ENCODE data around the gene GMDS.

GMDS gene

DNA sequence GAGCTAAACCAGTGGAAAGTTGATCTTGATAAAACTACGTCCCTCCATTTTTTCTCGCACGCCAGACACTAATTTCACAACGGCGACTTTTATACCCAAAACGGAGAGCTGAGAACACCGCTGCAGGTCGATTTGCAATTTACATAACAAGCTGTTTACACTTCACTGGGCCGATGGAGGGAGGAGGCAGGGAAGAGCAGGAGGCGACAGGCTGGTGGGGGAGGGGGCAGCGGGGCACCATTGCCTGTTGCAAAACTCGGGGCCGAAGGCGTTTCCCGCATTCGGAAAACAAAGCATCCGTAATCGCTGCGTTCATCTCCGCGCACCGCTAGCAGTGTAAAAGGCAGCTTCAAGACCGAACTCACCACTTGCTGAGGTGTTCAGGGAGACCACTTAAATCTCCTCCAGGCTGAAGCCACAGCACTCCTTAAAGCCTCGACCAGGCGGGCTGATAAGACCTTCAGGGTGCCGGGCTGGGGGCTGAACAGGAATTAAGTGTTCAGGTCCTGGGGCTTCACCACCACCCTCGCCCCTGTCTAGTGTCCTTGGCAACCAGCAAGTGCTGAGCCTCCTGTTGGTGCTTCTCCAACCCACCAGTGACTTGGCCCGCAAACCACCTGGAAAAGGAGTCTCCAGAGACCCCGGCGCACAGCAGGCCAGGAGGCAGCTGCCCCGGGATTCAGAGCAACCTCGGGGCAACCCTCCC lies 637.7 kb downstream of the GMDS start:
- no peak for FAIRE-seq

DNA sequence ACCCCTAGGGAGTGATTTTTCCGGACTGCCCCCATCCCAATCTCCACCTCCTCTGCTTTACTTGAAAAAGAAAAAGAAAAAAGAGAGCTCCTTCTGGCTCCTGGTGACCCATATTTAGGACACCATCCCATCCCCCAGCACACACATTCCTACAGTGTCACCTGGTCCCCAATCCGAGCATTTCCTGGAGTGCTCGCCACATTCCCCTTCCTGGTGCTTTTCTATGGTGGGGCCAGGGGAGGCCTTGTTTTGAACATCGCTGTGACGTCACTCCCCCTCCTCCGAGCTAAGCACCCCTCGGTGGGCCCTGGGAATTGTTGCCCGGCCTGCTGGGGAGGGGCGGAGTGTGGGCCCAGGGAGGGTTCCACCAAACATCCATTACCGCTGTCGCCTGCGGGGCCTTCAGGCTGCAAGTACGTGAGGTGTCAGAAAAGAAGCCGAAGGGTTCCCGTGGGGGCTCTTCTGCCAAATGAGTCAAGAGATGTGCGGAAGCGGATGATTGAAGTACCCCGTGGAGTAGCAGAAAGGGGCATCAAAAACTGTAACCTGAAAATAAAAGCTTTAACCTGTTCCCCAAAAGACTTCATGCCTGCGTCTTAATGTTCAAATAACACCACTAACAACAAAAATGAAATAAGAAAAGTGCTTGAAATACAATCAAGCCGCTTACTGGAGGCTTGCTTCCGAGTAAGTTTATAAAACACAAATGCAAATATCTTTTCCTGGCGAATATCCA lies 638.5 kb downstream of the GMDS start:
- no peak for FAIRE-seq

DNA sequence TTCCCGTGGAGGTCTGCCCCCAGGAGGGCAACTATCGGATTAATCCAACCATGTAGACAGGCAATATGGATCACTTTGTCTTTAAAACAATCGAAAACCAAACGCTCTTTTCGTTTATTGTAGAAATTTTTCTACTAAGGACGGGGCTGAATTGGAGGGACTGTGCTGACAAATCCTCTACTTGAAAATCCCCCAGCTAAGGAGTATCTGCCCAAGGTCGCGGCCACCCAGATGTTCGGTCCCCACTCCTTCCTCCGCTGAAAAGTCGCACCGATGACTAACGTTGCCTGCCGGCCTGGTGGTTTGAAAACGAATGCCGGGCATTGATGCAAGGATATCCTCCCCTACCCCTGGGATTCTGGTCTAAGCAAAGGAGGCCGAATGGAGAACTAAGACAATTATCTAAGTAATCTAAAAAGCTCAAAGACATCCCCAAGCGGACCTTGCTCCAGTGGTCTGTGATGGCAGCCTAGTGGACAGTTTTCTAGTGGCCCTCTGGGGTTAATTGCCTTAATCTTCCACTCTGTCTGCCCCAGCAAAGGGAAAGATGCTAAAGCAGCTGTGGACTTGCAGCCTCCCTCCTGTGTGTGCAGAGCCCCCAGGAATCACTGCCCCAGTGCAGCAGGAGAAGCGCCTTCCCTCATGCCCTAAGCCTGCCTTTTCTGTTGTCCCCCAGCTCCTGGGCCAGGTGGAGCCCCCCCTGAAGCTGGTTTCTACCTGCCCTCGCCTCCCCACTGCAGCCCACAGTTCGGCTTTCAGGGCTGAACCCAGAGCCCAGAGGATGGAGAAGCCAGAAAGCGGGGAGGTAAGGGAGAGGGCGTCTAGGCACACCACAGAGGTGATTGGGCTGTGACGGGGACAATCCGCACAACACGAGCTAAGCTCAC lies 639.3 kb downstream of the GMDS start:
- FAIRE-seq, result no peak

DNA sequence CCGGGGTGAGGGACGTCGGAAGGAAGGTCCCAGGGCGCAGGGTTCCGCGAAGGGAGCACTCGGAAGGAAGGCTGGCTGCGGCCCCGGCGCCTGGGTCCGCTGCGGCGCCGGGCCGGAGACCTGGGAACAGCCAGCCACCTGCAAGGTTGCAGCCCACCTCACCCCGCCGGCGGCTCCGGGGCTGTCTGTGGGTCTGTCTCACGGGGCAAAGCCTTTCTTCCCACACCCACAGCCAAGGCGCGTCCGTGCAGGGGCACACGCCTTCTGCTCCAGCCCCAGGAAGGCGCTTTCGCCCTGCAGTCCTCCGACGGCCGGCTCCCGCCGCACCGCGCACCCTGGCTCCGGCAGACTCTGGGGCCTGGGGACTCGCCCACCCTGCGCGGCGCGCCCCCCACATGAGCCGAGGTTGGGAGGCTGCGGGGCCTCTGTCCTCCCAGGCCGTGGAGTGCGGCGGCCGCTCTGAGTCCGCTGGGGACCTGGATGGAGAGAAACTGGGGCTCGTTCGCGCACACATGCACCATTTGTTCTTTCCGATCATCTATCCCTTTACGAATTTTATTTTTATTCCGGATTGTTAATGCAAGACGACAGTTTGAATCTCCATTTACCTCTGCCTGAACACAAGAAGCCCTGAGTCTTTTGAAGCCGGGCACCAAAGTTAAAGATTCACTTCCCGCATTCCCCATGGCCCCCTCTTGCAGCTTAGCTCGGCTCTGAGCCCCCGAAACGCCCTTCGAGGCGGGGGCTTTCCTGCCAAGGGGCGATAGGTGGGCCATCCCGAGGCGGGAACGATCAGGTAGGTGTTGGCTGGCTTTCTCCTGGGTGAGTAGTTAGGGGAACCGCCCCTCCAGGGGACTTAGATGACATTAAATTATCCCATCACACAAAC lies 640.2 kb downstream of the GMDS start:
- FAIRE-seq, result no peak

DNA sequence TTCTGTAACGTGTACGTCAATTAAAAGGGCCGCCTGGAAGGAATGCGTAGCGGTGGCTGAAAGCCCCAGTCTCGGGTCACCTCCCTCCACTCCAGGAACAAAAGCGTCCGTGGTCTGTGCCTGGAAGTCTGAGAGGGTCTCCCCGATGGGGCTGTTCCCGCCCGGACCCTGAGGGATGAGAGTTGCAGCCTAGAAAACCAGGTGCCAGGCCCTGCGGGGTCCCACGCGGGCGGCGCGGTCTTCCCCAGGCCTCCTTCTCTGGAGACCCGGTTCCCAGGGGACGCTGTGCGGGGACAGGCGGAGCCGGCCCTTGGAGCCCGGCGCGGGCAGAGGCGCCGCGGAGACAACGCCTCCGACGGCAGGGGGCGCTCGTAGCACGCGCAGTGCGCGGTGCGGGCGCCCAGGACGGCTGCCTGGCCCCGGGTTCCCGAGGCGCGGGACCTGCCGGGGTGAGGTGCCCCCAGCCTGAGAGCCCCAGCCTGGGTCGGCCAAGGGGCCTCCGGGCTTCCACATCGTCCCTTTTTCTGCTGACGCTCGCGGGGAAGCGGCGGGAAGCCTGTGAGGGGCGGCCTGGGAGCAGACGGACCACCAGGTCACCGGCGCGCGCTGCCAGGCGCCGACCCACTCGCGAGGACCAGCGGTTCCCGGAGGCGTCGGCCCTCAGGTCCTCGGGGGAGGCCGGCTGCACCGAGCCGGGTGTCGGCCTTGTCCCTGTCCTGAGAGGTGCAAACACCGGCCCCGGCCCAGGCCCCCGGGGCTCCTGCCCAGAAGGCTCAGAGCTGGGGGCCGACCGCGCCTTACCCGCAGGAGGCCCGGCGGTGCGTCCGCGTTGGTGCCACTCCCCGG lies 641.0 kb downstream of the GMDS start:
- no peak for FAIRE-seq

DNA sequence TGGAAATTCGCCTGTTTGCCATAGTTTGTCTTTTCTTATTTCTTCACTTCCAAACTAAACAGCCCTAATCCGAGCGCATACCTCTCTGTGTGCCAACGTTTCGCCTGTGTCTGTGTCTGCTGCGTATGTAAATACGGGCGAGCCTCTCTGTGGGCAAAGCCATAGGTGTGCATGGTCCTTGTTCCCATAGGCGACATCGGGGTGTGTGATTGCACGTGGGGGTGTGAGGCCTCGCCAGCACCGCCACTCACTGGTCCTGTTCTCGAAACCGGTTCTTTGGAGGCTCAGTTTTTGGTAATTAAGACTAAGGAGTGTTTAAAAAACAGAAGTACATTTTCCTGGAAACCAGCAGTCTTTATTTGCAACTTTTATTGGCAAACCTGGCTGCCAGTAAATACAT lies 641.7 kb downstream of the GMDS start:
- no peak for FAIRE-seq

DNA sequence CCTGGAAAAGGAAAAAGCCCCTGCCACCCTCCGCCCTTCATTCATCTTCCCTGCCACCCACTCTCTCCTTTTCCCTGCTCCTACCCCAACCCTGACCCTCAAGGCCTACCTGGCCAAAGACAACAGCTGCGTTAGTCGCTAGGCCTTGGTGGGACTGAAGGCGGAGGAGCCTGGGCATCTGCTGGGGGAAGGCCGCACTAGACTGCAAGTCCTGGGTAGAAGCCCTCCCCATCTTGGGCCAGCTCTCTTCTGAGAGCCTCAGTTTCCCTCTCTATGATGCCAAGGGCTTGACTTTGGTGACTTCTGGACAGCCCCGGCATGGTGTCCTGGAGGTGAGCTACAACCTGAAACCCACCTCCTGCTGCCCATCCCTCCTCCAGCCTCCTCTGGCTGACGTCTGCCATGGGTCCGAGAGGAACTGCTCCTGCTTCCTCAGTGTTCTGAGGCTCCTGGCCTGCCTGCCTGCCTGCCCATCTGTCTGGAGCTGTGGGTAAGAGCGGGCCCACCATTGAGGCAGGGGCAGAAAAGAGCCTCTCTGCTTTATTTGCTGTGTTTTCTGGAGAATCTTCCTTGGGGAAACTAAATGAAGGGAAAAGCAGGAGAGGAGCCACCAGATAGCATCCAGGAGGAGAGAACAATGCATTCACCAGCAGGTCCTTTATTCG lies 643.2 kb downstream of the GMDS start:
- FAIRE-seq, result no peak

DNA sequence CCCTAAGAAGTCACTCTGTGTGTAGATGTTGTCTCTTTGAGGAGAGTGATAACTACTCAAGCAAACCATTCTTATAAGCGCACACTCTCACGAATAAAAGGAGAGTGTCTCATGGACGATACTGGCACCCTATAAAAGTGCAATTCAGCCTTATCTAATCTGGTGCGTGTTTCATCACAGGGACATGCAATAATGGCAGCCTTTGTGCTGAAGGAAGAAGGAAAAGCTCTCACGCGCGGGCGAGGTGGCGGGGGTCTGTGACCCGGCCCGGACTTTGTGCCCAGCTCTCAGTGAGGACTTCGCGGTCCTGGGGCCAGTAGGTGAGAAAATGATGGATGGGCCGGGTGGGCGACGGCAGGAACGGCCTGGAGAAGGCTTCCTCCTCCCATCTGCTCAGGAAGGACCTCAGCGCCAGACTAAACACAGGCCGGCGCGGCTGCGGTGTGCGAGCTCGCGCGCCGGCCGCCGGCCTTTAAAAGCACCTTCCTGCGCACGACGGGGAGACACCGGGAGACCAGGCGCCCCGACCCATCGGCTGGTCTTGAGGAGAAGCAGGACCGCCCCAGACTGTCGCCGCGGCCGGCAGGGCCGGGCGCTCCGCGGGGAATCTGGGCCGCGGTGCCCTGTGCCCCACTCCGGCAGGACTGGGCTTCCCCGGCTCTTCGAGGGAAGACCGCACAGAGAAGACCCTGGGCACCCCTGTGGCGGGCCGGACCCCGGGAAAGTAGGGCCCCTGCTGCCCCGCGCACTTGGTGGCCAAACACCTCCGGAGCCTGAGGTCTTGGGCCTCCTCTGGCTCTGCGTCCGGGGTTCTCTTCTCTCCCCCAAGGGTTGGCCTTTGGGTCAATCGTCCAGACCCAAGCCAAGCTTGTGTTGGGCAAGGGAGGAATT lies 644.0 kb downstream of the GMDS start:
- no peak for FAIRE-seq

DNA sequence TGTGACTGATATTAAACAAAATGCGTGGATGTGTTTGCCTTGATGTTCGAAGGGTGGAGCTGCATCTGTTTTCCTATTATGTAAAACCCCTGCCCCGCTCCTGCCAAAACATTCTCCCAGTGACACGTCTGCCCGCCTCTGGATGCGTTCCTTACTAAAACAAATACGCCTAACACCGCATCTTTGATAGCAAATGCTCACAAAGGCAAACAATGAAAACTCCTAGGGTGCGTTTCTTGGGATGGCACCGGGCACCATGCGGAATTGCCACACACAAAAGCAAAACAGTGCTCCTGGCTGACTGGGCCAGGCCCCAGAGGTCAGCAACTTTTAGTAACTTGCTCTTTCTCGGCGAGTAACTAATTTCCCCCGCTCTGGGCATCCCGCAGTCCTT lies 644.6 kb downstream of the GMDS start:
- FAIRE-seq, result no peak

DNA sequence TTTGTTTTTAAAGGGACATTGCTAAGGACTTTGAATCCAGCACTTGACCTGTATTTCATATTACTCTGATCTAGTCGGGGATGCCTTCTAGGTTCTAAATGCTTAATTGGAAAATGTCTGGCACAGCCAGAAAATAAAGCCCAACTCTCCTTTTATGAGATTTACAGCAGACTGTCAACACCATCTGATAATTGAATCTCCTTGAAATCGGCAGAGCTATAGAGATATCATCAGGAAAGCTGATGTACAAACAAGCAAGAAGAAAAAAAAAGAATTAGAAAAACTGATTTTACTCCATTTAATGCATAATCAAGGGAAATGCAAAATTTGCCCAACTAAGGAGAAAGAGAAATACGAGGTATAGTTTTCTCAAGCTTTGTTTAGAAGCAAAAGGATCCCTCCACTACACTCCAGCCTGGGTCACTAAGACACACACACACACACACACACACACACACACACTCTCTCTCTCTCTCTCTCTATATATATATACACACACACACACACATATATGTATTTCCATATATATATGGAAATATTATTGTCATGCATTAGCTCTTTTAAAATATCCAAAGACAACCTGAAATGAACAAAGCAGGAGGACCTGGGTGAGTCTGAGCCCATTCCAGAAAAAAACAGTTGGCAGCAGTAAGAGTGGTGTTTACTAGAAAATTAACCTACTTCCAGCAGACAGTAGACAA lies 645.2 kb downstream of the GMDS start:
- no peak for FAIRE-seq

DNA sequence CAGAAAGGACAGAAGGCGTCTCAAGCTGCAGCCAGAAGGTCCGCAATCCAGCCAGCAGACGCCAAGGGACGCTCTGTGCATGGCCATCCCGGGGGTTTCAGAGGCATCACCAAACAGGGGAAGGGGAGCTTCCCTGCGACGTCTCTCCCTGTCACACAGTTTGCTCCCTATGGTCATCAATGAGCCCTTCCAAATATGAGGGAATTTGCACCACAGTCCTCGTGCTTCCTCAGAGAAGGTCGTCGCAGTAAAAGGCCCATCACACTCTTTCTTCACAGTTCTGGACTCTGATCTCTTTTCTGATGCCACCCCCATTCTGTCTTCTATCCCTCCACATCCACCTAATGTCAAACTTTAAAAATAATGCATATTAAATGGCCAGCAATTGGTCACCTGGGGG lies 645.9 kb downstream of the GMDS start:
- no peak for FAIRE-seq

DNA sequence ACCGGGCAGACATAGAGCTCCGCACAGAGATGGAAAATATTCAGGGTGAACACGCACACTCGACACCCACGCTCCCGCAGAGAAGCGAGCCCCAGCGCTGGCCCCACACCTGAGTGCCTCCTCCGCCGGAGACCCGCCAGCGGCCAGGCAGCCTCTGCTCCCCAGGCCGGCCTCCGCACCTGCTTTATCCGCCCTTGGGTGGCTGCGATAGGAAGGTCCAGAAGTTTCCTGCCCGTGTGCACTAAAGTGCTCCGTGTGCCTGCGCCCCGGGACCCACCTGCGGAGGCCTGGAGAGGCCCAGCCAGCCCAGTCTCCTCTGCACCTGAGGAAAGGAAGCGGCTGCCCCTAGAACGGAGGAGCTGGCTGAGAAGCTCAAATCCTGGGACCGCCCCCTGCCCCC lies 646.5 kb downstream of the GMDS start:
- FAIRE-seq, result no peak

DNA sequence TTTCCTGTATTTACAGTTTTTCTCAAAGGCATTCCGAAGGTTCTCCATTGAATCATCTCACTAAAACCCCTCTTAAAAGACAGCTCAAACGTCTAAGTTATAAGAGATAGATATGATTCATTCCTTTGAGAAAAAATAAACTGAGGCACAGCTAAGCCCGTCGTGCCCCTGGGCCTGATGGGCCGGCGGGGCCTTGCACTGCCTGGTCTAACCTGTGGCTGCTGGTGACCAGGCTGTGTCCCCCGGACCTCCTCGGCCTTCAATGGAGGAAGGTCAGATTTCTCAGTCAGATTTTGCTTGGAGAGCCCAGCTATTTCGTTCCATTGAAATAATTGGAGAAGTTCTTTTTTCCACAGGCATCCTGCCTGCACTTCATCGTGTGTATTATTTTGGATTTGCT lies 647.0 kb downstream of the GMDS start:
- FAIRE-seq, result no peak

DNA sequence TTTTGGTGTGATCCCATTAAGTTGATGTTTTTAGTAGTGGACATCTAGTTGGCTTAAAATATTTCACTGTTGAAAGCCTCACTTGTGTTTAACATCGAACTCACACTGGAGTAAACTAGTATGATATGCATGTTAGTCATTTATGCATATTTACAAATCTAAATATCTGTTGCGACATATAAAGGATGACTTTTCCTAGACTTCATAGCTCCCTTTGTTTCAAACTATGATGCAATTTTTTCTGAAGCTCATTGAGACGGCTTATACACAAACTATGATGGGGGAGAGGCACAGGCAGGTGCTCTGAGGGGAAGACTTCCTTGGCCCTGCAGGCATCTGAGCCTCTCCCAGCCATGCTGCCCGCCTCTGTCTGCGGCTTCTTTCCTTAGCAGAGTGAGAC lies 647.5 kb downstream of the GMDS start:
- FAIRE-seq, result no peak

DNA sequence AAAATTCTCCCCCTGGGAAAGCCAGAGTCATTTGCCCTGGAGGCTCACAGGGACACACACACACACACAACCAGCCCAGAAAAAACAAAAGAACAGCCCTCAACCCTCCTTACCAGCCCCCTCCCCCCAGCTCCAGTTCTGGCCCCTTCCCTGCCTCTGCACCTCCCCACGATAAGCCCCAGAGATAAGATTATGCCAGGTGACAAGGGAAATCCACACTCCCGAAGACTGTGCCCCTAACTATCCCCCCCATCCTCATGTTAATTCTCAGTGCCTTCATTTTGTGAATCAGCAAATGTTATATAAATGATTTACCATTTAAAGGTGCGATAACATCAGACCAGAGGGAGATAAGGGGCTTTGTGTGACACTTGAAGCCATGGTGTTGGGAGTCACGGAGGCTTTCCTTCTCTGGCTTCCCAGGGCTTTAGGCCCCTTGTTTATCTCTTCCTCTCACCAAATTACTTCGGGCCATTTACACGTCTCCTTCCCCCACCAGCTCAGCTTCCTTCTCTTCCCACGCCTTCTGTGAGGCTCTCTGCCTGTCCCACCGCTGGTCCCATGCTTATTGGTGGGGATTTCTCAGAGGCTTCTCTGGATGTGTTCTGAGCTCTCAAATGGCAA lies 648.2 kb downstream of the GMDS start:
- no peak for FAIRE-seq

DNA sequence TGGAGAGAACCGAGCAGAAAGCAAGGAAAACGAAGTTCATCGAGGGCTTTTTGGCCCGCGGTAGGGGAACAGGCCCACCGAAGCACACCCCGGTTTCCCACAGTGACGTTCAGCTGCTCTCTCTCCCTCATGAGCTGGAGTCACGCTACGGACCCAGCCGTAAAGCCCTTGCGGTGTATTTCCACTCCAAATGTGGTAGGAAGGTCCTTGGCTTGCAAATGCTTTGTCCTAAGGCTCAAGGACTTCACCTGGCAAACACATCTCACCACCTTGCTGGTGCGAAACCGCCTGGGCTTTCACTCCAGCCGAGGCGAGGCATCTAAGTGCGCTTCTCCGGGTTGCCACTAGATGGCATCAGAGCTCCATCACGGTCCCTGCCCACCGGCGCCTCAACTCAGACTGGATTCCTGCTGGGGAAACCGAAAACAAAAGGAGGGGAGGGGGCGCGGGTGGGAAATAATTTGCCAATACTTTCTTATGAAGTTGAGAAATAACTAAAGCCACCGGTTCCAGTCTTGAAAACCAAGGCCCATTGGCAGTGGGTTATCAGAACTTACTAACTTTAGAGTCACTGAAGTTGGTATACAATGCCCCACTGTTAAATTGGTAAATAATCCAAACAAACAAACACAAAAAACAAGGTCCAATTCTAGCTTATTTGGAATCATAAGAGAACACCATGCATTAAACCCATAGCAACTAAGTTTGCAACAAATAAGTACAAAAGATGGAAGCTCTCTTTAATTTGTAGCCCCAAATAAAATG lies 649.1 kb downstream of the GMDS start:
- no peak for FAIRE-seq

DNA sequence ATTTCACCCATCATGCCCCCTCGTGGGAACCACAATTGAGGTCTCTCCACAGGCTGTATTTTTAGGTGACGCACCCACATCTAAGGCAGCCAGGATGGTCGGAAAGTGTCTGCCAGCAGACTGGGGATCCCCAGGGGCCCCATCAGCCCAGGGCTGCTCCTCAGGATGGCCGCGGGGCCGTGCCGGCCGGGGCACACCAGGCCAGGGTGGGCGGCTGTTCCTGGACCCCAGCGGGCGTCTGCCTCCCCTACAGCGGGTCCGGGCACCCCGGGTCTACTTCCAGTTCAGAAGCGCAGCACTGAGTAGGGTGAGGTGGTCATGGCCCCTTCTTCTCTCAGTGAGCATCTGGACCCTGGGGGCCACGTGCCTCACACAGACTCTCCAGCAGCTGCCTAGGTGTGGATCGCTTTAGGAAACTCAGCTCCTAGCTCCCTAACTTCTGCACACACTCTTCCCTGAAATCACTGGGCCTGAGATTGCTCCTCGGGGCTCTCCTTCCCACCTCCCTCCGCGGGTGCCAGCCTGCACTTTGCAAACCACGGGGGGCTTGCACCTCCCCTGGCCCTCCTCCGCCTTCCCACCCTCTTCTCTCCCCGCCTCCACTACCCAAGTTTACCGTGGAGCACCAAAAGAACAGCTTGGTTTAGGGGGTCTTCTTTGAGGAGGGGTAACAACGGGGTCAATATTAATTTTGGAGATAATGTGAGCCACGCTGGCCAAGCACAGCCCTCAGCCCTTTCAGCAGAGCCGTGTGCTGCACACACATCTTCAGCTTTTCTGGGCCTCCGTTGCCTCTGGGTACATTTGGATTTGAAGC lies 649.9 kb downstream of the GMDS start:
- FAIRE-seq, result no peak

Measured in colon (tissue), 2 donors.